ENCODE data around the gene DGKH. TPM values are rescaled to one million over a fixed set of nuclear protein-coding genes. Genes with fewer than 3 reads are reported as not detected.

Gene DGKH
- total RNA-seq, 1 donor from 2014 or later, result 12.1 TPM

- DNase-seq (ENCODE audit: low spot score), result no peak
- Histone ChIP-seq H3F3A (ENCODE audit: low read depth) (peaks cover 14% of the 10 kb centered on the region), H3K9ac (no peak overlapping the region), H3K4me1 (peaks cover 27% of the 10 kb centered on the region), H3K79me2 (ENCODE audit: low read depth) (no peaks in the 10 kb centered on the region), H3K4me2 (no peak overlapping the region), H3K36me3 (peaks cover 15% of the 10 kb centered on the region), H3K9me3 (ENCODE audit: low read depth) (no peaks in the 10 kb centered on the region), H3K27ac (no peak overlapping the region), H3K27me3 (no peaks in the 10 kb centered on the region), H2AFZ (replicated peaks) (no peak overlapping the region), H4K20me1 (ENCODE audit: low read depth) (no peaks in the 10 kb centered on the region), H3K4me3 (no peak overlapping the region)
- Mint-ChIP-seq H3K9me3 (no peaks in the 10 kb centered on the region), H3K4me3 (no peak overlapping the region), H3K27me3 (ENCODE audit: insufficient read depth, low read depth) (peaks cover 3% of the 10 kb centered on the region), H3K4me1 (peaks cover 8% of the 10 kb centered on the region), H3K36me3 (peaks cover 17% of the 10 kb centered on the region), H3K27ac (no peak overlapping the region)
- TF ChIP-seq CTCF (IDR thresholded peaks at IDR 0.05) (no peak), EZH2 (IDR thresholded peaks at IDR 0.05) (no peak), EZH2phosphoT487 (IDR thresholded peaks at IDR 0.05) (no peak)
Observed at GRCh38 chr13:42173789-42174343, 125.4 kb downstream of the DGKH start.

- Histone ChIP-seq H3K36me3 (peaks cover 12% of the 10 kb centered on the region), H3K4me3 (no peak overlapping the region), H4K20me1 (ENCODE audit: low read depth) (no peaks in the 10 kb centered on the region), H3K9ac (no peak overlapping the region), H3K27me3 (no peaks in the 10 kb centered on the region), H3K27ac (no peak overlapping the region), H2AFZ (replicated peaks) (no peak overlapping the region), H3K4me2 (no peak overlapping the region), H3K9me3 (ENCODE audit: low read depth) (no peaks in the 10 kb centered on the region), H3F3A (ENCODE audit: low read depth) (peaks cover 12% of the 10 kb centered on the region), H3K4me1 (peaks cover 25% of the 10 kb centered on the region), H3K79me2 (ENCODE audit: low read depth) (no peaks in the 10 kb centered on the region)
- H3K27me3 Mint-ChIP-seq (ENCODE audit: insufficient read depth, low read depth), result peaks cover 3% of the 10 kb centered on the region
- H3K9me3 Mint-ChIP-seq, result no peaks in the 10 kb centered on the region
- peaks cover 5% of the 10 kb centered on the region for H3K4me1 Mint-ChIP-seq
- H3K4me3 Mint-ChIP-seq, result no peak overlapping the region
- no peak for TF ChIP-seq CTCF (IDR thresholded peaks at IDR 0.05)
- no peak for TF ChIP-seq EZH2phosphoT487 (IDR thresholded peaks at IDR 0.05)
- TF ChIP-seq EZH2 (IDR thresholded peaks at IDR 0.05), result no peak
- no peak for DNase-seq (ENCODE audit: low spot score)
- H3K27ac Mint-ChIP-seq, result no peak overlapping the region
- H3K36me3 Mint-ChIP-seq, result peaks cover 11% of the 10 kb centered on the region
Observed at GRCh38 chr13:42174344-42175162, 126.1 kb downstream of the DGKH start.

- no peaks in the 10 kb centered on the region for H3K4me1 Mint-ChIP-seq
- H3K79me2 ChIP-seq (ENCODE audit: low read depth), result no peaks in the 10 kb centered on the region
- no peaks in the 10 kb centered on the region for H3K9me3 Mint-ChIP-seq
- peaks cover 15% of the 10 kb centered on the region for H3K4me1 ChIP-seq
- H3K27ac Mint-ChIP-seq, result no peak overlapping the region
- H3K9ac ChIP-seq, result no peak overlapping the region
- no peak overlapping the region for H3K27ac ChIP-seq
- peaks cover 3% of the 10 kb centered on the region for H3K27me3 Mint-ChIP-seq (ENCODE audit: insufficient read depth, low read depth)
- no peaks in the 10 kb centered on the region for H4K20me1 ChIP-seq (ENCODE audit: low read depth)
- no peak overlapping the region for H3K4me2 ChIP-seq
- H2AFZ ChIP-seq (replicated peaks), result no peak overlapping the region
- peaks cover 11% of the 10 kb centered on the region for H3K36me3 ChIP-seq
- no peak for DNase-seq (ENCODE audit: low spot score)
- no peaks in the 10 kb centered on the region for H3K27me3 ChIP-seq
- H3K4me3 Mint-ChIP-seq, result no peak overlapping the region
- H3K9me3 ChIP-seq (ENCODE audit: low read depth), result no peaks in the 10 kb centered on the region
- H3K36me3 Mint-ChIP-seq, result peaks cover 14% of the 10 kb centered on the region
- peaks cover 5% of the 10 kb centered on the region for H3F3A ChIP-seq (ENCODE audit: low read depth)
- H3K4me3 ChIP-seq, result no peak overlapping the region
- no peak for TF ChIP-seq EZH2 (IDR thresholded peaks at IDR 0.05)
- TF ChIP-seq EZH2phosphoT487 (IDR thresholded peaks at IDR 0.05), result no peak
- TF ChIP-seq CTCF (IDR thresholded peaks at IDR 0.05), result no peak
Observed at GRCh38 chr13:42176294-42176693, 127.8 kb downstream of the DGKH start.
